Cardiac fibroblast (primary cell): ENCODE results near the gene PARM1.

Experiments used
- DNase-seq, 2 donors: peaks; one replicate each; pipeline versions ENCODE4 v3.0.0 to v3.0.0-alpha.2; 2010; ENCODE audit warnings: low read depth in 2 of 2
- H3K4me3 ChIP-seq, 2 donors: replicated peaks in 1 of 2; 1 replicate in 1 of 2; 2 replicates in 1 of 2; pipeline ENCODE4 v1.5.1; 2011; ENCODE audit warnings: low read depth in 2 of 2, low read length in 2 of 2, mild to moderate bottlenecking in 2 of 2, moderate library complexity in 1 of 2
- TF ChIP-seq, protein P1 (sequence below): IDR thresholded peaks from one replicate; pipeline ENCODE4 v1.5.1; 2011; ENCODE audit warnings: low read depth, mild to moderate bottlenecking, low read length, inconsistent platforms

Gene PARM1

GRCh38 chr4:74947798-74948197, 14.9 kb downstream of the PARM1 start:
- TF ChIP-seq, protein P1, sequence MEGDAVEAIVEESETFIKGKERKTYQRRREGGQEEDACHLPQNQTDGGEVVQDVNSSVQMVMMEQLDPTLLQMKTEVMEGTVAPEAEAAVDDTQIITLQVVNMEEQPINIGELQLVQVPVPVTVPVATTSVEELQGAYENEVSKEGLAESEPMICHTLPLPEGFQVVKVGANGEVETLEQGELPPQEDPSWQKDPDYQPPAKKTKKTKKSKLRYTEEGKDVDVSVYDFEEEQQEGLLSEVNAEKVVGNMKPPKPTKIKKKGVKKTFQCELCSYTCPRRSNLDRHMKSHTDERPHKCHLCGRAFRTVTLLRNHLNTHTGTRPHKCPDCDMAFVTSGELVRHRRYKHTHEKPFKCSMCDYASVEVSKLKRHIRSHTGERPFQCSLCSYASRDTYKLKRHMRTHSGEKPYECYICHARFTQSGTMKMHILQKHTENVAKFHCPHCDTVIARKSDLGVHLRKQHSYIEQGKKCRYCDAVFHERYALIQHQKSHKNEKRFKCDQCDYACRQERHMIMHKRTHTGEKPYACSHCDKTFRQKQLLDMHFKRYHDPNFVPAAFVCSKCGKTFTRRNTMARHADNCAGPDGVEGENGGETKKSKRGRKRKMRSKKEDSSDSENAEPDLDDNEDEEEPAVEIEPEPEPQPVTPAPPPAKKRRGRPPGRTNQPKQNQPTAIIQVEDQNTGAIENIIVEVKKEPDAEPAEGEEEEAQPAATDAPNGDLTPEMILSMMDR: no peak

DNA sequence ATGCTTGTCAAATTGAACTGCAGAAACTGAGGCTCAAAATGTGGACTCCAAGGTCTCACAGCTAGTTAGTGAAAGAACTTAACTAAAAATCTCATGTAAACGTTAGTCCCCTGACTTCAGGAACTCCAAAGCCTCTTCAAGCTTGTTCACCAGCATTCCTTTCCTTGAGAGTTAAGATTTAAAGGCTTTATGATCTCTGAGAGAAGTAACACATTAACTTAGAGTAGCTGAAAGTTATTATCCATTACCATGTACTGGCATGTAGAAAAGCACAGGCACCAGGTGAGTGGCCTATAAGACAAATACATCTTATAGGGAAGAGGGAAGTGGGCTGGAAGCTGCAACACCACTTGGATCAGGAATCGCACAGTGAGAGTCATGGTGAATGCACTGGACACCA, 15.3 kb downstream of the PARM1 start:
- H3K4me3 ChIP-seq: no peak overlapping the region
- no peak for DNase-seq

More at GRCh38 chr4:74947798-74948197, 14.9 kb downstream of the PARM1 start:
- no peak overlapping the region for H3K4me3 ChIP-seq
- DNase-seq: no peak

GRCh38 chr4:74950200-74950599, 17.3 kb downstream of the PARM1 start:
- no peak overlapping the region for H3K4me3 ChIP-seq
- TF ChIP-seq, protein P1: no peak
- DNase-seq: no peak

More for the DNA sequence above, 15.3 kb downstream of the PARM1 start:
- TF ChIP-seq, protein P1: no peak

DNA sequence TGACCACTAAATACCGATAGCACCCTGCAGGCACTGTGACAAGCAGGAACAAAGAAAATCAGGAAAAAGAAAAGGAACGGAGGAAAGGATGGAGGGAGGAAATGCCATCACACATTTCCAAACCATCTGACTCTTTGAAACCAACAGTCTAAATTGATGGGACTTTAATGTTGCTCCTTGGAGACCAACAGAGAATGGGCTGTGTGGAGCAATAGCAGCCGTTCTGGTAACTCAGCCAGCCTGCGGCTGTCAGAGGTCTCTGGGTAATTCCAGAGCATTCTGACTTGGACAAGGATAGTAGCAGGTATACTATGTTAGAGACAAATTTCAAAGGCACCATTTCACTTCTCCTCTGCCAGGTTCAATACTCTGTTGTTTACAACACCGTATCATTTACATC, 18.0 kb downstream of the PARM1 start:
- DNase-seq: no peak
- H3K4me3 ChIP-seq: no peak overlapping the region
- TF ChIP-seq, protein P1: no peak

DNA sequence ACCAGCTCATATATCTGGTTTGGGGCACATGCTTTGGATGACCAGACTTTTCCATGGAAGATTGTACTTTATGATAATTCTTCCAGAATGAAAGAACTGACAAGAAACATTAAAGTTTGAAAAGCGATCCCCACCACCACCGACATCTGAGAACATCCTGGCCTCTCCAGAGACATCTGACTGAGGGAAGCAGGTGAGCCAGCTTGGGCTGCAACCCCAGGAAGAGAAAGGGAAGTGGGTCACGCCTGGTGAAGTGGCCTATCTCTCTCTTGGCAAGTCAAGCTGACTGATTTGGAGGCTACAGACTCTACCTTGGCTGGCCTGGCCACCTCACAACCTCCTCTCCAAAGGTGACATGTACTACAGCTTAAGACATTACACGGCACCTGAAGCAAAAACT, 20.7 kb downstream of the PARM1 start:
- TF ChIP-seq, protein P1: no peak
- H3K4me3 ChIP-seq: no peak overlapping the region
- no peak for DNase-seq

- DNase-seq: no peak
- TF ChIP-seq, protein P1: no peak
- H3K4me3 ChIP-seq: no peak overlapping the region
Observed at GRCh38 chr4:74958881-74959280, 26.0 kb downstream of the PARM1 start.

GRCh38 chr4:74961230-74961629, 28.3 kb downstream of the PARM1 start:
- no peak for DNase-seq

More at GRCh38 chr4:74961230-74961629, 28.3 kb downstream of the PARM1 start:
- H3K4me3 ChIP-seq: no peak overlapping the region
- TF ChIP-seq, protein P1: no peak
